GM23338 (cell line): ENCODE measurements around the gene SUSD1. TPM values are rescaled to one million over a fixed set of nuclear protein-coding genes. Genes with fewer than 3 reads are reported as not detected.

Experiments used
- ATAC-seq: fragments of 200-7000 bp; cut with Tn5 transposase; 3 replicates; pipeline ENCODE4 v1.9.1; 2020
- DNase-seq: peaks from one replicate; pipeline ENCODE4 v3.0.0-alpha.2; 2015; ENCODE audit warnings: low spot score
- H2AFZ ChIP-seq: fragments of 200-600 bp; sonication (generic); 2 replicates; pipeline ENCODE4 v1.8.0; 2016; ENCODE audit warnings: antibody characterized with exemption, mild to moderate bottlenecking, moderate library complexity
- H3F3A ChIP-seq: fragments of 200-600 bp; sonication (generic); replicated peaks from 2 replicates; pipeline ENCODE4 v1.8.0; 2017; ENCODE audit warnings: antibody characterized with exemption, mixed run types, low read depth
- H3K27ac ChIP-seq: fragments of 200-600 bp; sonication (generic); 2 replicates; pipeline ENCODE4 v1.6.1; 2016; ENCODE audit warnings: low read depth
- H3K27me3 ChIP-seq: fragments of 200-600 bp; sonication (generic); 2 replicates; pipeline ENCODE4 v1.8.0; 2016; ENCODE audit warnings: mild to moderate bottlenecking, mixed run types, moderate library complexity; ENCODE audit not compliant: insufficient read depth
- H3K36me3 ChIP-seq: fragments of 200-600 bp; sonication (generic); 2 replicates; pipeline ENCODE4 v1.8.0; 2016; ENCODE audit warnings: mild to moderate bottlenecking; ENCODE audit not compliant: insufficient read depth
- H3K4me1 ChIP-seq: fragments of 200-600 bp; sonication (generic); 2 replicates; pipeline ENCODE4 v1.8.0; 2016; ENCODE audit warnings: mild to moderate bottlenecking, moderate library complexity; ENCODE audit not compliant: insufficient read depth
- H3K4me2 ChIP-seq: fragments of 200-600 bp; sonication (generic); 2 replicates; pipeline ENCODE4 v1.7.1; 2017; ENCODE audit warnings: mixed run types
- H3K4me3 ChIP-seq: fragments of 200-600 bp; sonication (generic); 2 replicates; pipeline ENCODE4 v1.6.1; 2016; ENCODE audit warnings: mixed run types
- H3K79me2 ChIP-seq: fragments of 200-600 bp; sonication (generic); replicated peaks from 2 replicates; pipeline ENCODE4 v1.8.0; 2017; ENCODE audit warnings: mild to moderate bottlenecking; ENCODE audit not compliant: insufficient read depth
- H3K9me2 ChIP-seq: fragments of 200-600 bp; sonication (generic); 2 replicates; pipeline ENCODE4 v1.8.0; 2017; ENCODE audit not compliant: insufficient read depth
- H4K20me1 ChIP-seq: fragments of 200-600 bp; sonication (generic); replicated peaks from 2 replicates; pipeline ENCODE4 v1.8.0; 2017; ENCODE audit warnings: mild to moderate bottlenecking; ENCODE audit not compliant: insufficient read depth
- H3K27ac Mint-ChIP-seq: 2 replicates; pipeline ENCODE4 v1.8.0; 2020; ENCODE audit warnings: inconsistent platforms, mild to moderate bottlenecking, moderate library complexity, mixed read lengths
- H3K27me3 Mint-ChIP-seq: 3 replicates; pipeline ENCODE4 v1.8.0; 2022; ENCODE audit warnings: low read depth, mild to moderate bottlenecking, moderate library complexity, mixed read lengths, inconsistent platforms; ENCODE audit not compliant: insufficient read depth, poor library complexity
- H3K36me3 Mint-ChIP-seq: 3 replicates; pipeline ENCODE4 v1.8.0; 2021; ENCODE audit warnings: low read depth, mild to moderate bottlenecking, inconsistent platforms, moderate library complexity, mixed read lengths
- H3K4me1 Mint-ChIP-seq: 3 replicates; pipeline ENCODE4 v1.8.0; 2020; ENCODE audit warnings: mild to moderate bottlenecking, inconsistent platforms, mixed read lengths
- H3K4me3 Mint-ChIP-seq: 3 replicates; pipeline ENCODE4 v1.8.0; 2021; ENCODE audit warnings: moderate library complexity, mild to moderate bottlenecking, inconsistent platforms, mixed read lengths
- H3K9me3 Mint-ChIP-seq: 3 replicates; pipeline ENCODE4 v1.8.0; 2020; ENCODE audit warnings: moderate library complexity, mild to moderate bottlenecking, inconsistent platforms, mixed read lengths
- CREB1 ChIP-seq: fragments of 250-450 bp; sonication (Bioruptor Pico); IDR thresholded peaks from 2 replicates; pipeline ENCODE4 v1.5.0; 2020; ENCODE audit warnings: low read depth, mild to moderate bottlenecking, moderate library complexity
- EZH2 ChIP-seq: fragments of 200-600 bp; sonication (generic); IDR thresholded peaks from one replicate; pipeline ENCODE4 v1.8.0; 2017; ENCODE audit warnings: antibody characterized with exemption, mild to moderate bottlenecking, low read depth; ENCODE audit not compliant: unreplicated experiment
- EZH2phosphoT487 ChIP-seq: fragments of 200-600 bp; sonication (generic); IDR thresholded peaks from one replicate; pipeline ENCODE4 v1.8.1; 2018; ENCODE audit warnings: antibody characterized with exemption; ENCODE audit not compliant: unreplicated experiment
- JUNB ChIP-seq: IDR thresholded peaks from one replicate; pipeline ENCODE4 v1.6.1; 2016; ENCODE audit warnings: antibody characterized with exemption; ENCODE audit not compliant: unreplicated experiment
- REST ChIP-seq: IDR thresholded peaks from one replicate; pipeline ENCODE4 v1.6.1; 2018; ENCODE audit warnings: antibody characterized with exemption; ENCODE audit not compliant: unreplicated experiment
- STAT1 ChIP-seq: IDR thresholded peaks from one replicate; pipeline ENCODE4 v1.6.1; 2016; ENCODE audit warnings: antibody characterized with exemption; ENCODE audit not compliant: unreplicated experiment
- ZNF331 ChIP-seq: fragments of 250-450 bp; sonication (Bioruptor Pico); IDR thresholded peaks from 2 replicates; pipeline ENCODE4 v1.5.0; 2020; ENCODE audit warnings: low read depth, mild to moderate bottlenecking, moderate library complexity
- polyA plus RNA-seq: library from polyadenylated mRNA; unstranded; fragments of >200 nt; fragmentation: Nextera tagmentation; extraction: Ambion mirVana; gene quantifications from 2 replicates; pipeline ENCODE4 v1.2.1, GENCODE V29; 2016
- total RNA-seq: library from RNA; depleted of rRNA; stranded (reverse); fragments of >200 nt; shearing (Covaris generic); gene quantifications from 2 replicates; pipeline ENCODE4 v1.2.3, GENCODE V29; 2014
- TF ChIP-seq, protein P1 (sequence below): IDR thresholded peaks from 2 replicates; pipeline ENCODE4 v1.6.1; 2016; ENCODE audit warnings: antibody characterized with exemption
- TF ChIP-seq, protein P2 (sequence below), 2 experiments: fragments of 200-600 bp in 1 of 2; sonication (generic) in 1 of 2; conservative IDR thresholded peaks; 2 replicates each; pipeline versions ENCODE4 v1.5.1 to v1.6.1; 2016 to 2017; ENCODE audit warnings: antibody characterized with exemption in 2 of 2, low read depth in 2 of 2, mild to moderate bottlenecking in 2 of 2, moderate library complexity in 1 of 2

SUSD1 gene
- total and polyA plus RNA-seq, 2 experiments from 2014 or later: 1.2 to 6.4 TPM

GRCh38 chr9:112051812-112052211 is 123.3 kb downstream of the SUSD1 start (continued):
- TF ChIP-seq REST: no peak
- TF ChIP-seq, protein P1, sequence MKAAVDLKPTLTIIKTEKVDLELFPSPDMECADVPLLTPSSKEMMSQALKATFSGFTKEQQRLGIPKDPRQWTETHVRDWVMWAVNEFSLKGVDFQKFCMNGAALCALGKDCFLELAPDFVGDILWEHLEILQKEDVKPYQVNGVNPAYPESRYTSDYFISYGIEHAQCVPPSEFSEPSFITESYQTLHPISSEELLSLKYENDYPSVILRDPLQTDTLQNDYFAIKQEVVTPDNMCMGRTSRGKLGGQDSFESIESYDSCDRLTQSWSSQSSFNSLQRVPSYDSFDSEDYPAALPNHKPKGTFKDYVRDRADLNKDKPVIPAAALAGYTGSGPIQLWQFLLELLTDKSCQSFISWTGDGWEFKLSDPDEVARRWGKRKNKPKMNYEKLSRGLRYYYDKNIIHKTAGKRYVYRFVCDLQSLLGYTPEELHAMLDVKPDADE: no peak

GRCh38 chr9:112050544-112051475 is 124.3 kb downstream of the SUSD1 start:
- no peak for DNase-seq
- no peak overlapping the region for H3K4me2 ChIP-seq
- no peak for TF ChIP-seq EZH2phosphoT487
- TF ChIP-seq, protein P1: no peak
- no peak for TF ChIP-seq ZNF331
- TF ChIP-seq CREB1 (CRISPR knock-in tag): no peak
- no peak for TF ChIP-seq REST
- no peak for TF ChIP-seq JUNB
- TF ChIP-seq STAT1: no peak
- TF ChIP-seq EZH2: no peak
- TF ChIP-seq, protein P2, sequence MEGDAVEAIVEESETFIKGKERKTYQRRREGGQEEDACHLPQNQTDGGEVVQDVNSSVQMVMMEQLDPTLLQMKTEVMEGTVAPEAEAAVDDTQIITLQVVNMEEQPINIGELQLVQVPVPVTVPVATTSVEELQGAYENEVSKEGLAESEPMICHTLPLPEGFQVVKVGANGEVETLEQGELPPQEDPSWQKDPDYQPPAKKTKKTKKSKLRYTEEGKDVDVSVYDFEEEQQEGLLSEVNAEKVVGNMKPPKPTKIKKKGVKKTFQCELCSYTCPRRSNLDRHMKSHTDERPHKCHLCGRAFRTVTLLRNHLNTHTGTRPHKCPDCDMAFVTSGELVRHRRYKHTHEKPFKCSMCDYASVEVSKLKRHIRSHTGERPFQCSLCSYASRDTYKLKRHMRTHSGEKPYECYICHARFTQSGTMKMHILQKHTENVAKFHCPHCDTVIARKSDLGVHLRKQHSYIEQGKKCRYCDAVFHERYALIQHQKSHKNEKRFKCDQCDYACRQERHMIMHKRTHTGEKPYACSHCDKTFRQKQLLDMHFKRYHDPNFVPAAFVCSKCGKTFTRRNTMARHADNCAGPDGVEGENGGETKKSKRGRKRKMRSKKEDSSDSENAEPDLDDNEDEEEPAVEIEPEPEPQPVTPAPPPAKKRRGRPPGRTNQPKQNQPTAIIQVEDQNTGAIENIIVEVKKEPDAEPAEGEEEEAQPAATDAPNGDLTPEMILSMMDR (conservative IDR thresholded peaks at IDR 0.05; ENCODE audit: low read depth in 2 of 2): no peak

More at GRCh38 chr9:112050544-112051475, 124.3 kb downstream of the SUSD1 start:
- H3K4me1 Mint-ChIP-seq: no peaks in the 10 kb centered on the region; the same call in 2 of the 3 replicates
- H3K4me3 Mint-ChIP-seq: no peak overlapping the region
- no peak overlapping the region for H3K27ac Mint-ChIP-seq
- no peak overlapping the region for H2AFZ ChIP-seq
- peaks cover 4% of the 10 kb centered on the region; the same call in 1 of the 2 replicates for H3K36me3 ChIP-seq
- no peaks in the 10 kb centered on the region for H3K27me3 Mint-ChIP-seq
- H3K4me3 ChIP-seq: no peak overlapping the region
- H3K9me3 Mint-ChIP-seq: no peaks in the 10 kb centered on the region; the same call in 2 of the 3 replicates
- H3K9me2 ChIP-seq: peaks cover 5% of the 10 kb centered on the region; the same call in 1 of the 2 replicates
- no peaks in the 10 kb centered on the region for H3K36me3 Mint-ChIP-seq
- H4K20me1 ChIP-seq: no peaks in the 10 kb centered on the region
- no peaks in the 10 kb centered on the region for H3K79me2 ChIP-seq
- H3K27ac ChIP-seq: no peak overlapping the region
- H3K4me1 ChIP-seq: no peaks in the 10 kb centered on the region
- no peak for ATAC-seq
- no peaks in the 10 kb centered on the region for H3F3A ChIP-seq
- no peaks in the 10 kb centered on the region for H3K27me3 ChIP-seq
